GM18861 (cell line): ENCODE results near the gene CHMP4B.
"Not testable (repeated sequence)": the region's sequence is repeated elsewhere in the genome, so short reads cannot be mapped to it uniquely, and the experiment has no call there.

Experiments
- ATAC-seq: cut with Tn5 transposase; IDR thresholded peaks from one replicate; pipeline ENCODE4 v1.9.1; 2021; ENCODE audit not compliant: unreplicated experiment

Gene CHMP4B

DNA sequence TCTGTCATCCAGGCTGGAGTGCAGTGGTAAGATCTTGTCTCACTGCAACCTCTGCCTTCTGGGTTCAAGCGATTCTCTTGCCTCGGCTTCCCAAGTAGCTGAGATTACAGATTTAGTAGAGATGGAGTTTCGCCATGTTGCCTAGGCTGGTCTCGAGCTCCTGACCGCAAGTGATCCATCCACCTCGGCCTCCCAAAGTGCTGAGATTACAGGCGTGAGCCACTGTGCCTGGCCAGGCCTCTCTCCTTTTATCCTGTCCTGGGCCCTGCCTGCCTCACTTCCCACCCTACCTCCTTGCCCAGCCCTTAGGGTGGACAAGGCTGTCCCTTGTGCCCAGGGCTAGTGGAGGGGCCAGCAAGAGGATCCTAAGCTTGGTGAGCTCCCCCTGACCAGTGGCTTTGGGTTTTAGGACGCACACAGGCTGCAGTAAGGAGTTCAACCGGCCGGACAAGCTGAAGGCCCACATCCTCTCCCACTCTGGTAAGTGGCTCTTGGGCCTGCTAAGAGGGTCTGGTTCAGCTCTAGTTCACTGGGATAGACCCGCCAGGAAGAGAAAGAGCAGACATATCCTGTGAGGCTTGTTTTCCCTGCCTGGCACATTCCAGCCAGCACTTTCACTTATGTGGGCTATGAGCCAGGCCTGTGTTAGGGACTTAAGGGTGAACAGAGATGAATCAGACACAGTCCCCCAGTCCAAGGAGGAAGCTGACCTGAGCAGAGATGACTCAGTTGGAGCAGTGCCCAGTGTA lies 21.9 kb upstream of the CHMP4B start:
- ATAC-seq, result no peak

DNA sequence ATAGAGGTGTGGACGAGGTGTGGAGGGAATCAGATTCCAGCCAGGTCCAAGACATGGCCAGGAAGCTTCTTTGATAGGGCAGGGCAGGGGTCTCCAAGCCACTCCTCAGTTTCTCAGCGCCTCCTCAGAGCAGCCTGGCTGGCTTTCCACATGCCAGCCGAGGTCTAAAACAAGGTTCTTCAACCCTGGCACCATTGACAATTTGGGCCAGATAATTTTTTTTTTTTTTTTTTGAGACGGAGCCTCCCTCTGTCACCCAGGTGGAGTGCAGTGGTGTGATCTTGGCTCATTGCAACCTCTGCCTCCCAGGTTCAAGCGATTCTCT lies 21.3 kb upstream of the CHMP4B start:
- ATAC-seq, result no peak

- ATAC-seq, result no peak
These were observed 20.6 kb upstream of the CHMP4B start for GRCh38 chr20:33790566-33790965.

- no peak for ATAC-seq
These were observed 20.1 kb upstream of the CHMP4B start for GRCh38 chr20:33791021-33791420.

DNA sequence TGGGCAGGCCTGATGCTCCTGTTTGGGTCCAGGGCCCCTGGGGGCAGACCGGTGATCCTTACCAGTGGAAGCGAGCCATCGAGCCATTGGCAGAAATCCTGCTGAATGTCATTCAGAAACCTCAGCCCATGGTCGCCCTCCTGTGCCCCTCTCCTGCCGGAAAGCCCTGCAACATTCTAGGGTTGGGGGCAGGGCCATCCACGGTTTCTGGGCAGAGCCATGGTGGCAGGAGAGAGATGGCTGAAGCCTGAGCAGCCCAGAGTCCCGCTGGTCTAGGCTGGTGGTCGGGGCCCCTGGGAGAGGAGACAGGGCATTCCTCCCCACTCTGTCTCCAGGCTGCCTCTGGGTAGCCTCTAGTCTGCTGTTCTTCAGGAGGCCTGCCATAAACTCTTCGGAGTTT lies 19.6 kb upstream of the CHMP4B start:
- no peak for ATAC-seq

- no peak for ATAC-seq
These were observed 19.1 kb upstream of the CHMP4B start for GRCh38 chr20:33791959-33792597.

DNA sequence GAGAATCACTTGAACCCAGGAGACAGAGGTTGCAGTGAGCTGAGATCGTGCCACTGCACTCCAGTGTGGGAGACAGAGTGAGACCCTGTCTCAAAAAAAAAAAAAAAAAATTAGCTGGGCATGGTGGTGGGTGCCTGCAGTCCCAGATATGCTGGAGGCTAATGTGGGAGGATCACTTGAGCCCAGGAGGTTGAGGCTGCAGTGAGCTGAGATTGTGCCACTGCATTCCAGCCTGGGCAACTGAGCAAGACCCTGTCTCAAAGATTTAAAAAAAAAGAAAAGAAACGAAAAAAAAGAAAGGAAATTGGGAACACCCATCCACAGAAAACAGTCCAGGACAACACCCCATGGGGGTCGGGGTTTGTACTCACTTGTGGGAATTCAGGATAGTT lies 18.6 kb upstream of the CHMP4B start:
- not testable (repeated sequence) for ATAC-seq

GRCh38 chr20:33793011-33793931 lies 17.9 kb upstream of the CHMP4B start:
- ATAC-seq, result no peak

GRCh38 chr20:33796263-33796906 lies 14.8 kb upstream of the CHMP4B start:
- no peak for ATAC-seq

DNA sequence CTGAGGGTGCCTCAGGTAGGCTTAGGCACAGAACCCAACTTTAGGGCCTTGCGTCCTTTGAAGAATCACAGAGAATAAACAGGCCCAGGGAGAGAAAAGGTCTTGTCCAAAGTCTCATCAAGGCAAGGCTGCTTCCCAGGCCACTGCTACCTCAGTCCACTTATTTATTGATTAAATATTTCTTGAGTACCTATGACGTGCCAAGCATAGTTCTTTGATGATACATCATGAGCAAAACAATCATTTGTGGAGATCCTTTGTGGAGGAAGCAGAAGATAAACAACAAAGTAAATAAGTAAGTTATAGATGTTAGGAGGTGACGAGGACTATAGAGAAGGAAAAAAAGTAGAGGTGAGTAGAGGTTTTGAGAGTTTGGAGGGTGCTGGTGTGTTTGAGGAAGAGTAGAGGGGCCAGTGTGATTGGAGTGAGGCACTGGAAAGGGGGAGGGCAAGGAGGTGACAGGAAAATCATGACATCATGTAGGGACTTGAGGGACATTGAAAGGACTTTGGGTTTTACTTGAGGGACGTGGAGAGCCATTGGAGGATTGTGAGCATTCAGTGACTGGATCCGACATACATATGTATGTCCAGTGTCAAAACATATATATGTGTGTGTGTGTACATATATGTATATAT lies 14.1 kb upstream of the CHMP4B start:
- no peak for ATAC-seq

DNA sequence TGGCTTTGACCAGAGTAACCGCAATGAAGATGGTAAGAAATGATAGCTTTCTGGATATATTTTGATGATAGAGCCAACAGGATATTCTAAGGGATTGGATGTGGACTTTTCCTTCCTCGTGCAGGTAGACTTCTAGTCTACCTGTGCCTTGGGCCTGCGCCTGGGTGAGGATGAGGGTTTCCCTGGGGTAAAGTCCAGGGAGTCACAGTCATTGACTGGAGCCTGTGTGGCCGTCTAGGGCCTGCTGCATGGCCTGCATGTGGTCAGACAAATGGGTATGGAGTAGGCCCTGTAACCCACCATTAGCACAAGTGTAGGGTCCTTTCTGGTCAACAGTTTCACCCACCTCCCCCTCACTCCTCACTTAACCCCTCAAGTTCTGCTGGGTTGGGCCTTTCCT lies 12.7 kb upstream of the CHMP4B start:
- ATAC-seq, result no peak

- no peak for ATAC-seq
These were observed 7.2 kb upstream of the CHMP4B start for GRCh38 chr20:33803921-33804337.

DNA sequence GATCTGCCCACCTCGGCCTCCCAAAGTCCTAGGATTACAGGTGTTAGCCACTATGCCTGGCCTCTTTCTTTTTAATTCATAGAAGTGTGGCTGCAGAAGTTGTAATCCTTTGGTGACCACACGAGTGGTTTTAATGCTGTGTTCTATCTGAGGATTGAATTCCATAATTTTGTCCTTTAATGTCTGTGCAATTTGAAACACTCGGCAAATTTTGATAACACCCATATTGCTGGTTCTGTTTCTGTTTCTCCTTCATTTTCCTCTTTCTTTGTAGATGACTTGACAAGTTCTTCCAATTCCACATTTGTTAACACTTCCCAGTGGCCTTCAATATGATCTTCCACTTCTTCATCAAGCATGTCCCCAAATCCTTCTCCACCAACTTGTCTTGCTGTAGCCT lies 2.8 kb upstream of the CHMP4B start:
- no peak for ATAC-seq

- ATAC-seq, result no peak
These were observed 889 bp upstream of the CHMP4B start for GRCh38 chr20:33810259-33810658.

DNA sequence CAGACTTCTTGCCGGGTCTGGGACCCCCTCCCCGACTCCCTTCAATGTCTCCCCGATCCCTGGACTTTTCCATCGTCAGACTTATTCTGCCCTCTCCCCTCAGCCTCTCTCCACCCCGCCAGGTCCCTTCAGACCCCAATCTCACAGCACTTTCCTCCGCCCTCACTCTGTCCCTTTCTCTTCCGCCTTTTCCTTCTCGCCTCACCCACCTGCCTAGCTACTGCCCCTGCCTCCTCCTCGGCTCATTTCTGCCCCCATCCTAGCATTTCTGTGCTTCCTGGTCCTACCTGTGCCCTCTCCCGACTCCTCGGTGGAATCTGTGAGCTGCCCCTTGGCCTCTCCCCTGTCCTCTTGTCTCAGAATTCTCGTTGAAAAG lies 616 bp downstream of the CHMP4B start:
- no peak for ATAC-seq

DNA sequence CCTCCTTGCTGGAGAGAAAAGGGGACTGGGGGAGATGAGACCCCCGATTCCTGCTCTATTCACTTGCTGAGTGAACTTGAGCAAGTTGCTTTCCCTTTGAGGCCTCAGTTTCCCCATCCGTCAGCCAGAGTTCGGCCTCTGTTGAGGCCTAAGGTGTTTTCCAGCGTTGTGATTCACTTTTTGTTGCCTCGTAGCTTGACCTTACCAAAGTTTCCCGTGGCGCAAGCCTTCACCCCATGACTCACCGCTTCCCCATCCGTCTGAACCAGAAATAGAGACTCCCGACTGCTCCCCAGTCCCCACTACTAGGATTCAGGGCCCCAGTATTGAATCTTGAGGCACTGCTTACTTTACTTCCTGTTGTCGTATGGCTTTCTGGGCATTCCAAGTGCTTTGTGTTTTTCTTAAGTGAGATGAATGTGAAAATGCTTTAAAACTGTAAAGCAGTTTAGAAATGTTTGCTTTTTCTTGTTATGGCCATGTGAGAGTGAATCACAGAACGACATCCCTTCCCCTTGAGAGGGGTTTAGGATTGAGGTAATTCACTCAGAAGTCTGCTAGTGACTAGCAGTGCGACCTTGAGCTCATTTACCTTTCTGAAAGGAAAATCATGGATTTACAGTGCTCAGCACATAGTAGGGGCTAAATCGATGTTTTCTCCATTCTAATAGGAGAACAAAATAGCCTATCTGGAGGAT lies 1.2 kb downstream of the CHMP4B start:
- no peak for ATAC-seq

- ATAC-seq, result no peak
These were observed 1.8 kb downstream of the CHMP4B start for GRCh38 chr20:33812908-33813462.

GRCh38 chr20:33814238-33814712 lies 3.1 kb downstream of the CHMP4B start:
- no peak for ATAC-seq

- ATAC-seq, result no peak
These were observed 4.5 kb downstream of the CHMP4B start for GRCh38 chr20:33815671-33816070.

DNA sequence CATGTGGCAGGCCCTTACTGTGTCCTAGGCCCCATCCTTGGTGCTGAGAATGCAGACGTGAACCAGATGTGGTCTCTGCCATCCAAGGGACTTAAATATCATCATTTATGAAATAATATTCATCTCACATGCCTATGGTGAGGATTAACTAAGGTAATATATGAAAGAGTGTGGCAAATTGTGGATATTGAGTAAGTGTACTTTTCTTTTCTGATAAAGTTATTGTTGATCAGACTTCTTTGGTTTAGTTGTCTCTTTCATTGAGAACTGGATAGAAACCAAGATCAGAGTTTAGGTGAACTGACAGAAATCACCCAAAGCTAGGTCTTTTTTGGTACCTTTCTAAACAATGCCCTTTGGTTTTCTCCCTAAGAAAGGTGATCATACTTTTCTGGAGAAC lies 5.0 kb downstream of the CHMP4B start:
- no peak for ATAC-seq
